Activated T-helper 17 cell treated with anti-CD3 and anti-CD28 coated beads, Interleukin-2, amount 50 U/mL, for 72 hours (primary cell): ENCODE data around the gene CNOT1. TPM values are rescaled to one million over a fixed set of nuclear protein-coding genes. Genes with fewer than 3 reads are reported as not detected.
A peak's percentile ranks its signal among the peaks of the same experiment; 100 is the strongest.

Source experiments
- ATAC-seq: fragments of 150-1000 bp; cut with Tn5 transposase; replicated peaks from 2 replicates; pipeline ENCODE4 v1.10.0; 2021; ENCODE audit warnings: mild to moderate bottlenecking, moderate library complexity
- H3K27ac Mint-ChIP-seq: one replicate; pipeline ENCODE4 v1.8.0; 2022; ENCODE audit warnings: mixed read lengths
- H3K27me3 Mint-ChIP-seq: one replicate; pipeline ENCODE4 v1.8.0; 2022; ENCODE audit warnings: mixed read lengths
- H3K36me3 Mint-ChIP-seq: one replicate; pipeline ENCODE4 v1.8.0; 2022; ENCODE audit warnings: low read depth, mild to moderate bottlenecking, mixed read lengths
- H3K4me1 Mint-ChIP-seq: one replicate; pipeline ENCODE4 v1.8.0; 2022; ENCODE audit warnings: mixed read lengths
- H3K4me3 Mint-ChIP-seq: one replicate; pipeline ENCODE4 v1.8.0; 2022; ENCODE audit warnings: mild to moderate bottlenecking, mixed read lengths
- H3K9me3 Mint-ChIP-seq: one replicate; pipeline ENCODE4 v1.8.0; 2022; ENCODE audit warnings: mixed read lengths
- total RNA-seq, 2 donors: library from RNA; stranded (reverse); gene quantifications; one replicate each; pipeline ENCODE4 v1.2.3, GENCODE V29; 2022

Gene CNOT1
- total RNA-seq, 2 donors from 2014 or later = 258 to 299 TPM

- ATAC-seq = no peak
- no peak overlapping the region for H3K27ac Mint-ChIP-seq
- H3K4me3 Mint-ChIP-seq = no peak overlapping the region
- H3K9me3 Mint-ChIP-seq = no peaks in the 10 kb centered on the region
- peaks cover 18% of the 10 kb centered on the region for H3K4me1 Mint-ChIP-seq
- no peaks in the 10 kb centered on the region for H3K27me3 Mint-ChIP-seq
- peaks cover 7% of the 10 kb centered on the region for H3K36me3 Mint-ChIP-seq
Measured at GRCh38 chr16:58510097-58510775, 119.4 kb downstream of the CNOT1 start.

- H3K27ac Mint-ChIP-seq = no peak overlapping the region
- H3K9me3 Mint-ChIP-seq = no peaks in the 10 kb centered on the region
- ATAC-seq = no peak
- peaks cover 12% of the 10 kb centered on the region for H3K4me1 Mint-ChIP-seq
- no peaks in the 10 kb centered on the region for H3K27me3 Mint-ChIP-seq
- no peak overlapping the region for H3K4me3 Mint-ChIP-seq
- no peaks in the 10 kb centered on the region for H3K36me3 Mint-ChIP-seq
Measured at GRCh38 chr16:58509256-58510096, 120.2 kb downstream of the CNOT1 start.

- no peaks in the 10 kb centered on the region for H3K27me3 Mint-ChIP-seq
- H3K36me3 Mint-ChIP-seq = no peaks in the 10 kb centered on the region
- peaks cover 8% of the 10 kb centered on the region for H3K4me1 Mint-ChIP-seq
- H3K27ac Mint-ChIP-seq = no peak overlapping the region
- no peaks in the 10 kb centered on the region for H3K9me3 Mint-ChIP-seq
- no peak for ATAC-seq
- H3K4me3 Mint-ChIP-seq = no peak overlapping the region
Measured at GRCh38 chr16:58508671-58509251, 120.9 kb downstream of the CNOT1 start.

GRCh38 chr16:58507963-58508670, 121.5 kb downstream of the CNOT1 start:
- no peaks in the 10 kb centered on the region for H3K36me3 Mint-ChIP-seq
- no peaks in the 10 kb centered on the region for H3K27me3 Mint-ChIP-seq

GRCh38 chr16:58507195-58507962, 122.2 kb downstream of the CNOT1 start:
- no peaks in the 10 kb centered on the region for H3K9me3 Mint-ChIP-seq
- peaks cover 3% of the 10 kb centered on the region for H3K4me1 Mint-ChIP-seq
- H3K36me3 Mint-ChIP-seq = no peaks in the 10 kb centered on the region
- H3K27me3 Mint-ChIP-seq = no peaks in the 10 kb centered on the region
- no peak for ATAC-seq
- H3K27ac Mint-ChIP-seq = no peak overlapping the region
- H3K4me3 Mint-ChIP-seq = no peak overlapping the region

More at GRCh38 chr16:58507963-58508670, 121.5 kb downstream of the CNOT1 start:
- Mint-ChIP-seq H3K4me1 (peaks cover 4% of the 10 kb centered on the region), H3K27ac (no peak overlapping the region), H3K4me3 (no peak overlapping the region), H3K9me3 (no peaks in the 10 kb centered on the region)
- ATAC-seq = no peak

- peaks cover 3% of the 10 kb centered on the region for H3K4me1 Mint-ChIP-seq
- ATAC-seq = no peak
- no peak overlapping the region for H3K4me3 Mint-ChIP-seq
- H3K27me3 Mint-ChIP-seq = no peaks in the 10 kb centered on the region
- H3K36me3 Mint-ChIP-seq = no peaks in the 10 kb centered on the region
- no peak overlapping the region for H3K27ac Mint-ChIP-seq
- H3K9me3 Mint-ChIP-seq = no peaks in the 10 kb centered on the region
Measured at GRCh38 chr16:58506241-58507194, 123.1 kb downstream of the CNOT1 start.

GRCh38 chr16:58503863-58504688, 125.5 kb downstream of the CNOT1 start:
- Mint-ChIP-seq H3K36me3 (no peaks in the 10 kb centered on the region), H3K4me3 (no peak overlapping the region), H3K27me3 (no peaks in the 10 kb centered on the region), H3K4me1 (peaks cover 3% of the 10 kb centered on the region), H3K27ac (no peak overlapping the region), H3K9me3 (no peaks in the 10 kb centered on the region)
- ATAC-seq = no peak

GRCh38 chr16:58503166-58503862, 126.3 kb downstream of the CNOT1 start:
- ATAC-seq = no peak

GRCh38 chr16:58502217-58502921, 127.3 kb downstream of the CNOT1 start:
- H3K27ac Mint-ChIP-seq = no peak overlapping the region

More at GRCh38 chr16:58503166-58503862, 126.3 kb downstream of the CNOT1 start:
- H3K27ac Mint-ChIP-seq = no peak overlapping the region
- H3K27me3 Mint-ChIP-seq = no peaks in the 10 kb centered on the region
- no peaks in the 10 kb centered on the region for H3K36me3 Mint-ChIP-seq
- H3K4me3 Mint-ChIP-seq = no peak overlapping the region
- H3K4me1 Mint-ChIP-seq = peaks cover 3% of the 10 kb centered on the region
- no peaks in the 10 kb centered on the region for H3K9me3 Mint-ChIP-seq

GRCh38 chr16:58501242-58502131, 128.1 kb downstream of the CNOT1 start:
- peak; percentile 74 for ATAC-seq
- Mint-ChIP-seq H3K4me1 (peaks cover 6% of the 10 kb centered on the region), H3K4me3 (peak overlapping the region; percentile 81), H3K36me3 (no peaks in the 10 kb centered on the region), H3K9me3 (no peaks in the 10 kb centered on the region), H3K27me3 (peaks cover 3% of the 10 kb centered on the region), H3K27ac (peak overlapping the region; percentile 82)

More at GRCh38 chr16:58502217-58502921, 127.3 kb downstream of the CNOT1 start:
- Mint-ChIP-seq H3K4me3 (peak overlapping the region; percentile 81), H3K36me3 (no peaks in the 10 kb centered on the region), H3K9me3 (no peaks in the 10 kb centered on the region), H3K27me3 (peaks cover 3% of the 10 kb centered on the region), H3K4me1 (peaks cover 3% of the 10 kb centered on the region)
- ATAC-seq = no peak
